ENCODE measurements around the gene ZDHHC14. TPM values are rescaled to one million over a fixed set of nuclear protein-coding genes. Genes with fewer than 3 reads are reported as not detected.

ZDHHC14 gene
- total RNA-seq, 1 experiment from 2014 or later = 1.7 TPM

GRCh38 chr6:157726892-157727628, 346.1 kb downstream of the ZDHHC14 start:
- Histone ChIP-seq H3K27ac (ENCODE audit: insufficient read length, low read depth, low read length) (no peak overlapping the region), H3K4me2 (ENCODE audit: insufficient read depth, insufficient read length, low read length) (no peak overlapping the region), H4K5ac (ENCODE audit: insufficient read length, low read depth, low read length) (no peak overlapping the region), H3K4ac (ENCODE audit: low read depth, low read length) (no peak overlapping the region), H2BK12ac (ENCODE audit: insufficient read length, low read depth, low read length) (no peak overlapping the region), H3K23ac (ENCODE audit: insufficient read length, low read depth, low read length) (no peak overlapping the region), H3K56ac (ENCODE audit: insufficient read length, low read depth, low read length) (no peak overlapping the region), H3T11ph (ENCODE audit: low read length) (no peak overlapping the region), H2BK20ac (ENCODE audit: low read depth, low read length, poor library complexity, severe bottlenecking) (no peak overlapping the region), H4K8ac (replicated peaks; ENCODE audit: insufficient read length, low read depth, low read length) (no peak overlapping the region), H2AFZ (ENCODE audit: low read length) (no peak overlapping the region), H3K4me1 (ENCODE audit: insufficient read depth, low read length) (0 out of 2 replicates have a peak, but pooled peaks cover 2% of the 10 kb centered on the region), H3K23me2 (ENCODE audit: insufficient read length, low read depth, low read length, poor library complexity, severe bottlenecking) (no peaks in the 10 kb centered on the region), H3K27me3 (ENCODE audit: insufficient read depth, low read length) (no peaks in the 10 kb centered on the region), H4K91ac (ENCODE audit: insufficient read length, low read depth, low read length) (no peak overlapping the region), H3K79me1 (ENCODE audit: insufficient read depth, low read depth, low read length, poor library complexity, severe bottlenecking) (no peaks in the 10 kb centered on the region), H2BK5ac (ENCODE audit: insufficient read length, low read length) (no peak overlapping the region), H2BK120ac (ENCODE audit: low read depth, low read length, poor library complexity, severe bottlenecking) (no peak overlapping the region), H3K14ac (ENCODE audit: insufficient read depth, low read length) (no peak overlapping the region), H4K20me1 (ENCODE audit: control insufficient read depth, insufficient read depth, insufficient read length) (no peaks in the 10 kb centered on the region), H3K9me3 (ENCODE audit: control insufficient read depth, low read depth, low read length) (peaks cover 8% of the 10 kb centered on the region), H2AK5ac (ENCODE audit: insufficient read length, low read length) (no peak overlapping the region), H3K79me2 (ENCODE audit: insufficient read depth, low read length) (no peaks in the 10 kb centered on the region), H3K9ac (ENCODE audit: extremely low read depth, insufficient read length, low read length) (no peak overlapping the region), H2BK15ac (ENCODE audit: low read depth, low read length) (no peak overlapping the region), H3K18ac (ENCODE audit: insufficient read length, low read depth, low read length) (no peak overlapping the region)
- WGBS (ENCODE audit: extremely low coverage, insufficient read length, low lambda C conversion rate) = no CpG with 5 or more reads among the region's 7 CpGs
- Mint-ChIP-seq H3K27ac (no peak overlapping the region), H3K27me3 (ENCODE audit: low read depth) (peaks cover 5% of the 10 kb centered on the region), H3K36me3 (ENCODE audit: insufficient read depth in 1 of 3, low read depth in 3 of 3) (peaks cover 0 to 19% (median 9%) of the 10 kb centered on the region in 3 experiments; a peak in 5 of 7 replicates), H3K4me1 (peaks cover 6 to 11% of the 10 kb centered on the region in 2 experiments), H3K9me3 (peaks cover 14 to 21% of the 10 kb centered on the region in 2 experiments), H3K4me3 (no peak overlapping the region; a peak in 1 of 5 replicates)
- no peak for DNase-seq
- no peak for TF ChIP-seq CTCF (conservative IDR thresholded peaks at IDR 0.05)

Small RNAs within 50 kb of the gene (microRNA-seq; reads per million reads assigned to microRNA genes)
- gene MIR3692 (ENCODE audit: borderline microRNAs expressed) = not detected

Other genes with a start within 250 kb of the ZDHHC14 start
- 10.3 and 10.5 TPM in 2 replicates for gene TMEM242, start 57.7 kb upstream of the ZDHHC14 start, total RNA-seq (2021)

Measured in H9 (cell line).